EH (cell line): ENCODE measurements around the gene OR8U1.
"Not testable (repeated sequence)": the region's sequence is repeated elsewhere in the genome, so short reads cannot be mapped to it uniquely, and the experiment has no call there.

ENCODE experiments used
- DNase-seq: peaks from one replicate; pipeline ENCODE4 v3.0.0-alpha.2; 2015; ENCODE audit warnings: low read depth

The OR8U1 gene

GRCh38 chr11:56375324-56375723 is at the start of gene OR8U1:
Gene OR8U1, plus strand, starts transcription at chr11:56375624. Its CDS starts 0 bp downstream, at chr11:56375624.
- DNase-seq, result no peak

DNA sequence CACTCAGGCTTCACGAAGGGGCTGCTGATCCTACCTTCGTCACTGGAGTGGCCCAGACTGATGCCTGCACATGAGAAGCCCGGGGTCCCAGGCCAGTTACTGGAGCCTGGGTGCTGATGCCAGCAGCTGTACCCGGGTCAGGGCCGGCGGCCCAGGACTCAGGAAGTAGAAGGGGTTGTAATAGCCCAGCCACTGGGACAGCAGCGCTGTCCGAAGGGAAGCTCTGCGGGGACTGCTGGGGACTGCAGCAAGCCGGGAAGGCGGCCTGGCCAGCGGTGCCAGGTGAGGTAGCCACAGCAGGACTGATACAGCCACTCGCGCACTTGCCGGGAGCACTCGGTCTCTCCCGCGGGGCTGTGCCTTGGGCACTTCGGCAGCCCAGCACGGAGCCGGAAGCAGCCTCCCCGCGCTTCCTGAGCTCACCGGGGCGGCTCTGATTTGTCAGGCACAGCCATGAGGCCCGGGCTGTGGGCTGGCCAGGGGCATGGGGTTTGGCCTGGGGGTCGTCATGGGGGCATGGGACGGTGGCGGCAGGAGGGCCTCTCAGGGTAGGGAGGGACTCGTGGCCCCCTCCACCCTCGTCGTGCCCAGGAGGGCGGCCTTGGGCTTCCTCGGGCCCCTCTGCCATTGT is 43.4 kb upstream of the OR8U1 start:
- DNase-seq, result no peak

- DNase-seq, result no peak
These were observed 42.3 kb upstream of the OR8U1 start for GRCh38 chr11:56333156-56333555.

DNA sequence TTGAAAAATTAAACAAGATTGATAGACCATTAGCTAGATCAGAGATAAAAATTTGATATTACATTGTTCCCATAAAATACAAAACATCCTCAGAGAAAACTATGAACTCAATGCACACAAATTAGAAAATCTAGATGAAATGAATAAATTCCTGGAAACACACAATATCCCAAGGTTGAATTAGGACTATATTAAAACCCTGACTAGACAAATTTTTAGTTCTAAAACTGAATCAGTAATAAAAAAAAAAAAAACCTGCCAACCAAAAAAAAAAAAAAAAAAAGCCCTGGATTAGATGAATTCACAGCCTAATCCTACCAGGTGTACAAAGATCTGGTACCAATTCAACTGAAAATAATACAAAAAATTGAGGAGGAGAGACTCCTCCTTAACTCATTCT is 35.1 kb upstream of the OR8U1 start:
- no peak for DNase-seq

DNA sequence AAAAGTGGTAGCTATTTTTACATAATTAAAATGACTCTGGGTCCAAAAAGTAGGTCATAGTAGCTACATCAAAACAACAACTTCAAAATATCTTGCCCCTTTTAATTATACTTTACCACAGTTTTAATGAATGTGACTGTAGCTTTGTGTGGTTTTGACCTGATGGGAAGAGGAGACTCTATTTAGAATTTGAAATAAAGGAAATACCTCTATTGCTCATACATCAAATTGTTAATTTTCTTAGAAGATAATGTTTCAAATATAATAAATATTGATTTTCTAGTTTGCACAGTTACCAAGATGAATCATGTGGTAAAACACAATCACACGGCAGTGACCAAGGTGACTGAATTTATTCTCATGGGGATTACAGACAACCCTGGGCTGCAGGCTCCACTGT is 29.7 kb upstream of the OR8U1 start, which contains the start of gene OR8K1:
TSS of gene OR8K1 (plus strand) at position 301 of the 400 bp plus-strand sequence. CDS start at position 301, 0 bp downstream.
- DNase-seq, result no peak

GRCh38 chr11:56353991-56354390 is 21.4 kb upstream of the OR8U1 start, which contains the start of gene OR8J1:
Gene OR8J1, plus strand, starts transcription at chr11:56354291. Its CDS starts 5,956 bp downstream, at chr11:56360247.
- DNase-seq, result no peak

DNA sequence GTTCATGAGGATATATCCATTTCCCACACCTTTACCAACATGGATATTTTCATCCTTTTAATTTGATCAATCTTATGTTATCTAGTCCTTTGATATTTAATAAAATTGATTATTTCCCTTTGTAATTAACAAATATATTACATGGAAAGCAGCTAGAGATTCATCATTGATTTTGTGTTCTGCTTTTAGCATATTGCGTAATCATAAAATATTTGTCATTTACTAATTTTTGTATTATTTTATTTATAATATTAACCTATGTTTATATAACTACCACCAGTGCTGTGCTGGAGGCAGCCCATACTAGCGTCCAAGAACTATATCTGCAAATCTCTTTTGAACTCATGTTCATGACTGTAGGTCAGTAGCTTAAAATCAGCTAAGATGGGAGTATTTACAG is 4.7 kb downstream of the OR8U1 start:
- DNase-seq, result no peak

DNA sequence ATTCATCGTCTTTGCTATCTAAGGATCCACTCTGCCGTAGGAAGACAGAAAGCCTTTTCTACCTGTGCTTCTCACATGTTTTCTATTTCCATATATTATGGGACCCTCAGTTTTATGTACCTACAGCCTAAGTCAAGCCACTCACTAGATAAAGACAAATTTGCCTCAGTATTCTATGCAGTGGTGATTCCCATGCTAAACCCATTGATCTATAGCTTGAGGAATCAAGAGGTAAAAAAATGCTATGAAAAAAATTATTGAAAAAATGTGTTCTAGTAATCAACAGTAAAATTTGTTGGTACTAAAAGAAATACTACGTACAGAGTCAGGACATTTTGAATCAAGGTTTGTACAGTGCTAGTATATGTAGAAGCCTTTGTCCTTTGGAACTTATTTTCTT is 19.0 kb downstream of the OR8U1 start:
- no peak for DNase-seq

DNA sequence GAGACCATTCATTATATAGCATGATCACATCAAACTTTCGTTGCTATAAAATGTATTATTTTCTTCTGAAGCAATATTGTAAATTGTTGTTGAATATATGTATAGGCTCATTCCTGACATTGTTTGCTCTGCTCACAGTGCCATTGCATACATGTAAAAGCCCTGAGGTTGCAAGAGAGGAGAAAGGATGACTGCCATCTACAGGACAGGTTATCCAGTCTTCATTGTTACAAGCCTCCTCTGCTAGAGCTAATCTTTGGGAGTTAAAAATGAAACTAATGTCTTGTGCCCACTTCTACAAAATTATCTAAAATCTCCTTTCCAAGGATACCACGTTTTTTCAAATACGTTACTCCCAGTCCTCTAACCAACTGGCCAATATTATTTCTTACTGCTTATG is 20.6 kb downstream of the OR8U1 start:
- DNase-seq, result no peak

- not testable (repeated sequence) for DNase-seq
These were observed 26.5 kb downstream of the OR8U1 start for GRCh38 chr11:56401858-56402461.

GRCh38 chr11:56404393-56404792 is 29.0 kb downstream of the OR8U1 start:
- DNase-seq, result no peak

DNA sequence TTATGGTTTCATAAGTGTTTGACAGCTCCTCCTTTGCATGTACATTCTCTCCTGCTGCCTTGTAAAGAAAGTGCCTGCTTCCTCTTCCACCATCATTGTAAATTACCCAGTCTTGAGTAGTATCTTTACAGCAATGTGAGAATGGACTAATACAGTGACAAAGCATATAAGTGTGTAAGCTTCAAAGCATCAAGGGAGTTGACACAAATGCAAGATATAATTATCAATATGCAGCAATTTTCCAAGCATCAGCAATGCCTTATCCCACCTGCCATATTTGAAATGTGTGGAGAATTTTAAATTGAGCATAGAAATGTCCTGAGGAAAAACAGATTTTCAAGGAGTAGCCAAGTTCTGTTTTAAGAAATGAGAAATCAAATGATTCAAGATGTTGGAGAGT is 35.4 kb downstream of the OR8U1 start:
- DNase-seq, result no peak

DNA sequence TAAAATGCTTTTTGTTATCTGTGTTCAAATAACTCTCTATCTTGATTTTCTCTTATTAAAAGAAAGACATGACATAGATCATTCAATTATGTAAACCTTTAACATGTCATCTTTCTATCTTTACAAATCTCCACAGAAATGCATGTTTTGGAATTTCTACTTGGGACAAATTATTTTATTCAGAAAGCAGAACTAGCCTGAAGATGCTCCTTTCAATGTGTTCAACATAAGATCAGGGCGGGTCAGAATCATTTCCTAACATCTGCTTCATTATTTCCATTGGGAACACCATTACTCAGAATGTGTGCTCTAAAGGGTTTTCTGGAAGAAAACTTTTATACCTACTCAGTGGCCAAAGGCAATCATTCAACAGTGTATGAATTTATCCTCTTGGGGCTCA is 37.0 kb downstream of the OR8U1 start, which contains the start of gene OR5AL1:
TSS of gene OR5AL1 (plus strand) at position 301 of the 400 bp plus-strand sequence.
- DNase-seq, result no peak
